GM21723 (cell line): Measurements from ENCODE around the gene JARID2.
A peak's percentile ranks its signal among the peaks of the same experiment; 100 is the strongest.

ENCODE experiments used
- ATAC-seq: cut with Tn5 transposase; IDR thresholded peaks from one replicate; pipeline ENCODE4 v1.9.1; 2021; ENCODE audit warnings: mild to moderate bottlenecking, moderate library complexity; ENCODE audit not compliant: unreplicated experiment

The JARID2 gene

DNA sequence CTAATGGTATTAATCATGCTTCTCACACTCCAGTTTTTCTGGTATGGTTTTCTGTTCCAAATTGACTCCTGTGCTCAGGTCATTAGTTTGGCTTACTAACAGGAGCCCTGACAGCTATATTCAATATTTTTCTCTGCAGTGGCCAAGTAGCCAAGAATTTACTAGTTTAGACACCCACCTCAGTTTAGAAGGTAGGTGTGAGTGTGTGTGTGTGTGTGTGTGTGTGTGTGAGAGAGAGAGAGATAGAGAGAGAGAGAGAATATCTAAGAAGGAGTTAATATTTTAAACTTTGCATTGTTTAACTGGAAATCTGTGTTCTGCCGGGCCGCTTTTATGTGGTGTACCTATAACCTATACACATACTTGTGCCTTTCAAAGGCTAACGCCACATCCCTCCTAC, 18.5 kb downstream of the JARID2 start:
- no peak for ATAC-seq

DNA sequence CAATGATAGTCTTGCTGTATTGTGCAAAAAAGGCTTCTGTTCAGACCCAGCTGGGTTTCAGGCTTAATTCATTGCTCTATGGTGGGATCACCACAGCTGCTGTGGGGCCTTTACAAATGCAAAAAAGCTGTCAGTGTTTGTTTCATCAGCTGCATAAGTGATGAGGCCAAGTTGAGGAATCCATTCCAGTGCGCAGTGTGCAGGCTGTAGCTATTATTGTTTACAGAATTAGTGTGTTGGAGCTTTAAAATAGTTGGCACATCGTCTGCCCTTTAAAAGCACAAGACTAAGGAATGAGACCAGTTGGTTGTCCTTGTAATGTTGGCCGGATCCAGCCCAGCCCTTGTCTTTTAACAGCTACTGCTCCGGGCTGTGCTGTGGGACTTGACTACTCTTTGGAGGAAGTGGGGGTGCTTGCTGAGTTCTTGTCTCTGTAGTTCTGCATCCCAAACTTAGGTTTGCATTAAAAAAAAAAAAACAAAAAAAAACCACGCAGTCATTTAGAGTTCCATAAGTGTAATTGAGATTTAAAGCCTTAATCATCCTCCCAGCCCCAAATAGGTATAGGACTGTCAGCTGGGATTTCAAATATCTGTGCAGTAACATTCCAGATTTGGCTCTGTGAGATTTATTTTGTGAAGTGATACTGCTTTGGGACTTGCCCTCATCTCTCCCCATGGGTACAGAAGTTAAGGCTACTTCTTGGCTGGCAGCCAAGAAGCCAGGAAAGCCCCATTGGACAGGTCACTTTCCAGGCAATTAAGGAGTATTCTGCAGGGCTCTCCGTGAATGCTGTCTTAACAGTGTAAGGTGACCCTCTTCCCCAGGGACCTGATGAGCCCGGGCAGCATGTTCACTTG, 19.3 kb downstream of the JARID2 start:
- ATAC-seq: no peak

DNA sequence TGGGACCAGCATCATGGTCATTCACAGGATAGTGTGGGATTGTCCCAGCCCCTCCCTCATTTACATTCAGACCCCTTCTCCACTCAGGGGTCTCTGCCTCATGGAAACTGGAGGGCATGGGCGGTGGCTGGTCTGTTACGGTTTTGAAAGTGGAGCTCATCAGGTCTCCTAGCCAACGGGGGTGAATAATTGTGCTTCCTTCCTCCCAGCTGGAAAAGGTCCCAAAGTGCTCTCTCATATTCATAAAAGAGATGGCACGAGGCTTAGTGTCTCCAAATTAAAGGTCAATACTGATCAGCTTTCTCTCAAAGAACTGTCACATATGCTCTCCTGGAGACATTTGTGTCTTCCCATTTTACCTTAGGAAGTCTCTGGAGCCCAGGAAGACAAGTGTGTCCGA, 19.9 kb downstream of the JARID2 start:
- ATAC-seq: no peak

DNA sequence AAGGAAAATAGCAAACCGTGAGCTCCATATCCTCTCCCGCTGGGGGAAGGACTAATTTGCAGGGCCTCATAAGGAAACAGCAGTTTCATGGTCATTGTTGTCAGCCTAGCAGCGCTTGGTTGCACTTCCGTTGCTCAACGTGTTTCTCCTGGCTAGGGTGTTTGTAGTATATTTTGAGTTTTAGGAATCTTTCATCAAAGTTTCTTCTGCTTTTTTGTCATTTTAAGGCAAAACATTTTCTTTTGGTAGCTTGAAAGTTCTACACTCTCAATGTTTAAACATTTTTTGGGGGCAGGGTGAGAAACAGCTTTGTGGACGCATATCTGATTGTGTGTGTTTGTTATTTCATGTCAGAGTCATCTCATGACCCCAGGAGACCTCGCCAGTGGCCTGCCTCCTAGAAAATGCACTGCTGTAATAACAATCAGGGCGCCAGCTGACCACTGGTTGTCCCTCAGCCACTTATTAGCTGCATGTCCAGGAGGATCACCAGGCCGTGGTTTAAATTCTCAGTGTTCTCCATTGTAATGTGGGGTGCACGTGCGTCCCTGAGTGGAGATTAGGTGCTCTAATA, 20.6 kb downstream of the JARID2 start:
- ATAC-seq: peak; percentile 72

DNA sequence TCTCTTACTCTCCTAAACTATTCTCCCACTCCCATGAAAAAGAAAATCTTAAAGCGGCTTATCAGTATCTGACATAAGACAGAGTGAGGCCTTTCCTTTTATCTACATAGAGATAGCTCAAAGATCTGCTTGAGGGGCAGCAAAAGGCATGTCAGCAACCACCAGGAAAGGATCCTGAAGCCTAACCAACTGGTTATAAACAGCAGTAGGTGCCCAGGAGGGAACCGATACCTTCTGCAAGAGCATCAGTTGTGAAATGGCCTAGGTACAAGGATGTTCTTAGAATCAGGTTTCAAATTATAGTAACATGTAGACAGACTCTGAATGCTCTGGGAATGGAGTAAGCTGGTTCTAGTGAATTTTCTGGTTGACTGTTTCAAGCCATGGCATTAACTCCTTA, 21.4 kb downstream of the JARID2 start:
- ATAC-seq: no peak

DNA sequence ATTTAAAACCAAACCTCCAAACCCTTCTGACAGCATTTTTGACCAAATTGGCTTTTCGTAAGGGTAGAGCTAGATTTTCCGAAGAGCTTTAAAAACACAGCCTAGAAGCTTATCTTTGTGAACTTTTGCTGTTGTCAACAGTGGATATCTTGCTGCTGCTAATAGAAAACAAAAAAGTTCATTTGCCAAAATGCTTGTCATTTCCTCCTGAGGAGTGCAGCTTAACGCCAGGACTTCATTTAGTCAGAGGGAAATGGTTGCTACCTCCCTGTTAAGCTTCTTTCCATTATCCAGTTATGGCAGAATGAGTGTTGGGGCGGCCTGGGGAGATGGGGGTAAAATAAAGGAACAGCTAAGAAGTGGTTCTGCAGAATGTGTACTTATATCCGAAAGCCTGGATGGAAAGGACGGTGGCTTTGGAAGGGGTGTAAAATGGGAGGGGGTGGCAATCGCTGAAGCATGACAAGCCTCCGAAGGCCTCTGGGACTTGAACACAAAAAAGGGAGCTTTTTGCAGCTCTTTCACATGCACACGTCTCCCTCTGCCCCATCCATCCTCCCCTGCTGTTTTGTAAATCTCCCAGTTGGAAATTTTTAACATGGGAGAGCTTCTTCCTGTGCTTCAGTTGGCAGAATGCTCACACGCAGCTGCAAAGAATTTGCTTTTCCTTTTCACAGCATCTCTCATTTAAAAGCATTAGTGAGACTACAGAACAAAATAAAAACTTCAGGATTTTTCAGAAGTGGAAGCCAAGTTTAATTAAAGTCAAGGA, 22.5 kb downstream of the JARID2 start:
- ATAC-seq: no peak

DNA sequence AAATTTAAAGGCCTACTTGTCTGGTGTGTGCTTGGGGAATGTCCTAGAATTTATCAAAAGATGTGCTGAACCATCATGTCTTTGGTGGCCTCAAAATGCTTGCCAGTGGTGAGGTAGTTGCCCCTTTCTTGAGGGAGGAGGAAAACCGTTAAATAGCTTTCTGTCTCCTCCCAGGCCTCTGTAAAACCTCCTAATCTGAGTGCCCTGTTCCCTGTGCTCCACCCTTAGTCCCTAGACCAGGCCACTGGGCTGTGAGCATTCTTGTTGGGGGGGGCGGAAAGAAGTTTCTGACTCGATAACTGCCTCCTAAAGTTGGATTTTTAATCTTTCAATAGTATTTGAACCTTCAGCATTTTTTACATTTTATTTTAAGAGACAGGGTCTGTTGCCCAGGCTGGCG, 23.1 kb downstream of the JARID2 start:
- ATAC-seq: no peak

DNA sequence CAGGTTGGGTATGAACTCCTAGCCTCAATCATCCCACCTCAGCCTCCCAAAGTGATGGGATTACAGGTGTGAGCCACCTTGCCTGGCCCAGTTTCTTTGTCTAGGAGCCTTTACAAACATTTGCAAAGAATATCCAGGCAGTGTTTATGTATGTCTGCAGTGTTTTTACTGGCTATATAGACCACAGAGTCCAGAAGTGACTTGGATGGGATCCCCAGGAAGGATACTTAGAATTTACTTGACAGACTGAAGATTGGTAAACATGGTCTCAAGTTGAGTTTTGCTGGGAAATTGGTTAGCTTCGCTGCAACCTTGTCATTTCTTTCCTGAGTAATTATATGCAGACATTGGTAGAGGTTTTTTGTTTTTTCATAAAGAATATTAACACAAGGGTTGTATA, 23.8 kb downstream of the JARID2 start:
- no peak for ATAC-seq

DNA sequence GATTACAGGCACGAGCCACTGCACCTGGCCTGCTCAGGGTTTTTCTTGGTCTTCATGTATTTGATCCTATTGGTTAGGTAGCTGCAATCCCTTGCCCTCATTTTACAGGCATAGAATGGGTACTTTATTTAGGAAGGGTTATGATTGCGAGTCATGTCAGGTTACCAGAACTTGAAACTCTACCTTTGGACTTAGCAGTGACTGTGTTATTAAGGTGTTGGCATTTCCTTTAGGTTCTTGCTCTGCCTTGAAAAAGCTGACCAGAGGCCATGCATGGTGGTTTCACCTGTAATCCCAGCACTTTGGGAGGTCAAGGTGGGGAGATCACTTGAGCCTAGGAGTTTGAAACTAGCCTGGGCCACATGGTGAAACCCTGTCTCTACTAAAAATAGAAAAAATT, 24.5 kb downstream of the JARID2 start:
- no peak for ATAC-seq

DNA sequence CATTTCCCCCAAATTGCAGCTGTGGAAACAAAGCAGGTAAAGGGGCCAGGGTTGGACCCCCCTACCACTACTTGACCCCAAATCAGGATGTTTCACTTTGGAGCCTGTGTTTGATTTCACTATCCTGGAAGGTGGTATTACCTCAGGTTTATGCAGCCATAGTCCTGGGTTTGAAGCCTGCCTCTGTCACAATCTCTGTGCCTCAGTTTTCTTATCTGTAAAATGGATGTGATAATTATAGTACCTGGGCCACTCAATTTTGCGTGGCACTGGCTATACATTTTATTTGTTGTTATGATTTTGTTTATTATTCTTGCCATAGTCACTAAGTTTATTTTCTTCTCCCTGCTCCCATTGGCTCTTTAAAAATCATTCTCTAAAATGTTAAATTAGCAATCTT, 26.7 kb downstream of the JARID2 start:
- ATAC-seq: no peak

DNA sequence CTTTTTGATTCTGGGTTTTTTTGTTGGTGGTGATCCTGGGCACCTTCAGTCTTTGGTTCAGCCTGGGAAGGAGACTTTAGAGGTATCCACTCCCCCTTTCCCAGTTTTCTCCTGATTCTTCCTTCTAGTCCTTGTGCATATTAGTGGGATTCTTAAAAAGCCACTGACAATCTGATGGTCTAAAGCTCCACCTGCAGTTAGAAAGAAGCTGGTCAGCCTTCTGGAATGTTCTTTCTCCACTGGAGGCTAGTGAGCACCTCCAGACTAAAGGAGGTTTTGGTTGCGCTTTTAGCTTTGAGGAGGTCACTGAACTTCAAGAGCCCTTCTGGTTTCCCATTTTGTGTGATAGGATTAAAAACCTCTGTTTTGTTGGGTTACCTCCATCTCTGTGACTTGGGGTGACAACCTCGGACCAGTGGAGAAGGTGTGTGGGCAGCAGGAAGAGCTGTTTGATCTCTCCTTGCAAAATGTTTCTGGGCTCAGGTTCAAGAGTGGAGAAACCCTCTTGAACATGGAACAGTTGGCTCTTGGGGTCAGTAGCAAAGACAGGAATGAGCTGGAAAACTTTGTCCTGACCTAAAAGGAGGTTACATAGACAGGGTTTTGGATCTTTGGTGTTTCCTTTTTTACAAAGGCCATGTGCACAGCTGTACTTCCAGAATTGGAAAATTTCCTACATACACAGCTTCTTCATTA, 29.0 kb downstream of the JARID2 start:
- ATAC-seq: no peak

DNA sequence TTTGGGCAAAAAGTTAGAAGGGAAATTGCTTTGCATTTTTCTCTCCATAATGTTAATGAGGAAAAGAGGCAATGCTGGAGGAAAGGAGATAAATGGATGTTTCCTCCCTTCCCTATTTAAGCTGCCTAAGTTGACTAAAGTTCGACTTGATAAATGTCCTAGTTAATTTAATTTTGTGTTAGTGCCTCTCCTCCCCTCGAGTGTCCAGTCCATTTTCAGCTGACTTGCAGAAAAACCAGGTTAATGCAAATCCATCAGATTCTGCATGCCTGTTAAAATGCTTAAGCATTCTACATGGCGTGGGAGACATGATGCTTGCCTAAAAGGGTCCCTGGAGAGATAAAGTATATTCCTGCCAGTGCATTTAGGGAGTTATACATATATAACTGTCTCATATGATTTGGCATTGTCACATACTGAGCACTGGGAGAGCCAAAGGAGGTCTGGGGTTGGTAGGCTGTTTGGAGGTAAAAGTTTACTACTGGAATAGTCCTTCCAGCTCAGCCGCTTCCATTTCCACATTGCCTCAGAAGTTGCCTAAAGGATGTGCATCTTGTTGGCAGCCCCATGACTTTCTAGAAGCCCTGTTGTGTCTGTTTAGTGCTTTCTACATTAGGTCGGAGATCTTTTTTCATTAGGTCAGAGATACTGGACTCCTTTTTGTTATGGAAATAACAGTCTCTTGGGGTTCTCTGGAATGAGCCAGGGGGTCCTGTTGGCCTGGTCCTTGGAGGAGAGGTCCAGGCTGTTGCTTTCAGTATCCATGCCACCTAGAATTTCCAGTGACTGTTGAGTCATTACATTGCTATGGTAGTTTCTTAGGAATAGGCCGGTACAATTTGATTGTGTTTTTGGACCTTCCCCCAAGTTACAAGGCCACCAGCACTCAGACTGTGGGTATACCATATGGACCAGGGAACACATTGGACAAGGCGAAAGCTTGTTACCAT, 30.4 kb downstream of the JARID2 start:
- ATAC-seq: no peak

DNA sequence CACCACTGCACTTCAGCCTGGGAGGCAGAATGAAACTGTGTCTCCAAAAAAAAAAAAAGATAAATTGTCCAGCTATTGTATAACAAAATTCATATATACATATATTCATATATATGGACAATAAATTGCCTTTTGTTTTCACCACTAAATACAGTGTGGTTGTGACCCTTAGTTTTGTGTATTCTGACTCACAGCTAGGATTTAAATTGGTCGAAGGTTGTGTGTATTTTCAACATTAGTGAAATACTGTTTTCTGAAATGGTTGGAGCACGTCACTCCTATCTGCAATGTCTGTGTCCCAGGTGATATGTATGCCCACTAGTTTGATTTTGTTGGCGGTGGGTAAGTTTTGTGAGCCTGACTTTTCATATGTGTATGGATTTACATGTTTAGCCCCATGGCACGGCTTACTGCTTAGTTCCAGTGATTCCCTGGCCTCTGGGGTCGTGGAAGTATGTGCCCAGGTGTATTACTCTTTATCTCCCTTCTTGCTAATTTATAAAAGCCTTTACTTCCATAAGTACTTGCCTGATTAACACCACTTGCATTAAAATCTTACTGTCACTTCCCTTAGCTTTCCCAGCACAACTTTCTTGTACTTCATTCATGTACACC, 33.3 kb downstream of the JARID2 start:
- ATAC-seq: no peak

DNA sequence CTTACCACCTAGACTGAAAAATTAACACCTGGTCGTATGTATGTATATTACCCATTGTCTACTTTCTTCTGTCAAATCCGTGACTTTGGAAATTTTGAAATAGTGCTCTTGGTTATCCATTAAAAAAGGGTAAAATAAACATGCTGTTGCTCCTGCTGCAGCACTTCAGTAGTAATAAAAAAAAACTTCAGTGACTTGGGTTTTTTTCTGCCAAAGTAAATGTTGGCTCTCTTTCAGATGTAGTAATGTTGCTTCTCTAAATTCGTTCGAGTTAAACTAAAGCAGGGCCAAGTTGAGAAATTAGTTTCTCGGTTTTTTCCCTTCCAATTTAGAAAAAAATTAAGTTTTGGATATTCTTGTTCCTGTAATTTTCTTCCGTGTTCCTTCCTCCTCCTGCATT, 34.2 kb downstream of the JARID2 start:
- ATAC-seq: no peak

DNA sequence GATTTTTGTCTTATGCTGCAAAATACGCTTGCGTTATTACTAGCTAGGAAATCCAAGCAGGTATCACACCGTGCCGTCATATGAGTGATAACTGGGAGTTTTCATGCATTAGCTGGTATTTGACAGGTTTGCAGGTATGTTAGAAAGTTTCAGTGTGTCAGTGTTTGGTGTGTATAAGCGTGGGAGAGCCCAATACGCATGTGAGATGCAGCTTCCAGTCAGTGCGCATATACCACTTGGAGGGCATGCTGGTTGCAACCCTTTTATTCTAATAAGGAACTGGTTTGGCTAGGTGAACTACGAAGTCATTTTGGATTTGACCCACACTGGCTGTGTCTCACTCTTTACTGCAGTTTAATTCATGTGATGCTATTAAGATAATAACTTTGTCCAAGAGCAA, 35.1 kb downstream of the JARID2 start:
- ATAC-seq: no peak

DNA sequence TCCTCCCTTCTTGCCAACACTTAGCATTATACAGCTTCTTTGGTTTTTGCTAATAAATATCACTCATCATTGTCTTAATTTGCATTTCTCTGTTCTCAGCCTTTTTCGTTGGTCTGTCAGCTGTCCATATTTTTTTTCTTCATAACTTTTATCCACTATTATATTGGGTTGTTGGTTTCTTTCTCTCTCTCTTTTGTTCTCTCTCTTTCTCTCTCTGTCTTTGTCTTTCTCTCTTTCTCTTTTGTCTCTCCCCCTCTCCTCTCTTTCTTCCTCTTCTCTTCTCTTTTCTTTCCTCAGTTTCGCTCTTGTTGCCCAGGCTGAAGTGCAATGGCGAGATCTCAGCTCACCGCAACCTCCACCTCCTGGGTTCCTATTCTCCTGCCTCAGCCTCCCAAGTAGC, 36.5 kb downstream of the JARID2 start:
- ATAC-seq: no peak

DNA sequence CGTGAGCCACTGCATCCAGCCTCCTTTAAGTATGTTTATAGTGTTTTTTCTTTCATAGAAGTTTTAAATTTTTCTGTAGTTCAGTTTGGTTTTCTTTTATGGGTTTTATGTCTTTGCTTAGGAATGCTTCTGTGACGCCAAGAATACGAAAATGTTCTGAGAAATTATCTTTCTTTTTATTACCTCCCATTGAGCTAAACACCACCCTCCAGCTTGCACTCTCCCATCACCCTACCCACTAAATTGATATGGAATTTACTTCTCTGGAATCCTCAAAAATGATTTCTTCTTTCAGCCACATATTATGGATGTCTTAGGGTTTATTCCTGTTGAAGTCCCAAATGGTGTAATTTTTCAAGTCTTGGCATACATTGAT, 38.1 kb downstream of the JARID2 start:
- no peak for ATAC-seq

DNA sequence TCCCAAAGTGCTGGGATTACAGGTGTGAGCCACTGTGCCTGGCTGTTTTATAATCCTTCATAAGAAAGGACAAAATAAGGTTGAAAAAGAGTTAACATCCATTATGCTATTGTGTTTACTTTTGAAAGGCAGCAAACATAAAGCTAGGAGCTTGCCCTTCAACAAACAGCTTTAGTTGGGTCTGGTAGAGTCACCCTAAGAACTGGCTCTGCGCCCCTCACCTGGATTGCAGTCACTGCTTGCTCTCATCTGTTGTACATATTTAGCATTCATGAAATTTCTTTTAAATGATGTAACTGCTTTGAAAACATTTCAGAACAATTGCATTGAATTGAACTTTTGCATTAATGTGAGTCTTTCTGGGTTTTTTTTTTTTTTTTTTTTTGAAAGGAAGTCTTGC, 38.9 kb downstream of the JARID2 start:
- no peak for ATAC-seq

DNA sequence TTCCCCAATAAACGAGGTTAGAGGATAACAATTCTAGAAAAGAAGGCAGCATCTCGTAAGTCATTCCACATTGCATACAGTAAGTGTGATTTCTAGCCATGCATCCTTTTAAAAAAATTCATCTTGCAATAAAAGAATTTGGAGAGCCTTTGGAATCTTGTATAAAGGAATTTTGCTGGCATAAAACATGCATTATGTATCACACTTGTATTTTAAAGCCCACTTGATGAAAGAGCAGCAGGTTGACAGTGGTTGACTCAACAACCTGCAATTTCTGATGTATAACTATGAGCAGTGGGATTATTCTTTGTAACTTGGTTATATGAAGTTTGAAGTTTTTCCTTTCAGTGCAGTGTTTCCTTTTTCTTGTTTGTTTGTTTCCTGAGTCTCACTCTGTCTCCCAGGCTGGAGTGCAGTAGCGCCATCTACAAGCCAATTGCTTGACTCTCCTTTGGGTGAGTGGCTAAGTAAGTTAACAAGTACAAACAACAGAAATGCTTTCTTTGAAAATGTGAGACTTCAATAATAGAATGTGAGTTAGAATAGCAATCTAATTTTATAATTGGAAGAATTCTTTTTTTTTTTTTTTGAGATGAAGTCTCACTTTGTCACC, 39.9 kb downstream of the JARID2 start:
- ATAC-seq: no peak
